GM11168 (cell line): ENCODE results near the gene SMG6.

Experiments
- in situ Hi-C: fragments of 300-500 bp; cut with MboI; formaldehyde crosslinking; loops from one replicate; pipeline ENCODE4 v1.12.0; 2022; ENCODE audit warnings: low sequenced_read_pairs; ENCODE audit not compliant: unreplicated experiment

The SMG6 gene

GRCh38 chr17:2023692-2024571 lies 279.7 kb downstream of the SMG6 start:
- in situ Hi-C loops = no loop called here

- in situ Hi-C loops = no loop called here
Observed at GRCh38 chr17:2023256-2023655, 280.3 kb downstream of the SMG6 start.

- in situ Hi-C loops = no loop called here
Observed at GRCh38 chr17:2022647-2023240, 280.8 kb downstream of the SMG6 start.

- in situ Hi-C loops = no loop called here
Observed at GRCh38 chr17:2020721-2021120, 282.9 kb downstream of the SMG6 start.

GRCh38 chr17:2019723-2020122 lies 283.9 kb downstream of the SMG6 start:
- in situ Hi-C loops = loop anchor here (10.0 kb wide), 1 partner anchor 105 kb away; no protein-coding TSS in a partner anchor

GRCh38 chr17:2018716-2019510 lies 284.7 kb downstream of the SMG6 start:
- in situ Hi-C loops = loop anchor here (10.0 kb wide), 1 partner anchor 104 kb away; no protein-coding TSS in a partner anchor

GRCh38 chr17:2017274-2017941 lies 286.2 kb downstream of the SMG6 start:
- in situ Hi-C loops = loop anchor here (10.0 kb wide), 1 partner anchor 103 kb away; no protein-coding TSS in a partner anchor

- in situ Hi-C loops = loop anchor here (10.0 kb wide), 1 partner anchor 102 kb away; no protein-coding TSS in a partner anchor
Observed at GRCh38 chr17:2016494-2016893, 287.1 kb downstream of the SMG6 start.

GRCh38 chr17:2015314-2015713 lies 288.3 kb downstream of the SMG6 start:
- in situ Hi-C loops = loop anchor here (10.0 kb wide), 1 partner anchor 101 kb away; no protein-coding TSS in a partner anchor

- in situ Hi-C loops = loop anchor here (10.0 kb wide), 1 partner anchor 99 kb away; no protein-coding TSS in a partner anchor
Observed at GRCh38 chr17:2013994-2014317, 289.6 kb downstream of the SMG6 start.

- in situ Hi-C loops = loop anchor here (10.0 kb wide), 1 partner anchor 99 kb away; no protein-coding TSS in a partner anchor
Observed at GRCh38 chr17:2013220-2013993, 290.2 kb downstream of the SMG6 start.

GRCh38 chr17:2012499-2012898 lies 291.1 kb downstream of the SMG6 start:
- in situ Hi-C loops = loop anchor here (10.0 kb wide), 1 partner anchor 98 kb away; no protein-coding TSS in a partner anchor

GRCh38 chr17:2011411-2012371 lies 291.9 kb downstream of the SMG6 start:
- in situ Hi-C loops = loop anchor here (10.0 kb wide), 1 partner anchor 97 kb away; no protein-coding TSS in a partner anchor
